K562 (cell line): ENCODE data around the gene CERS1.
A peak's percentile ranks its signal among the peaks of the same experiment; 100 is the strongest.

Source experiments
- ELF2 ChIP-seq: fragments of 250-450 bp; sonication (Bioruptor Pico); IDR thresholded peaks from 2 replicates; pipeline ENCODE4 v1.5.0; 2021; ENCODE audit warnings: mild to moderate bottlenecking
- FIP1L1 ChIP-seq: fragments of 200-400 bp; formaldehyde crosslinking; IDR thresholded peaks from 2 replicates; pipeline ENCODE4 v1.6.1; 2018; ENCODE audit warnings: mild to moderate bottlenecking, low read depth, low read length; ENCODE audit not compliant: poor library complexity, severe bottlenecking
- HDAC6 ChIP-seq: IDR thresholded peaks from 2 replicates; pipeline ENCODE4 v1.6.1; 2012; ENCODE audit warnings: low read depth, mild to moderate bottlenecking, control low read depth, inconsistent platforms, low read length, moderate library complexity
- MAFG ChIP-seq: fragments of 450-650 bp; conservative IDR thresholded peaks from 2 replicates; pipeline ENCODE4 v1.6.1; 2016; ENCODE audit warnings: missing genetic modification characterization, missing compliant biosample characterization
- MAFK ChIP-seq: IDR thresholded peaks from 2 replicates; pipeline ENCODE4 v1.6.1; 2011; ENCODE audit warnings: low read length, improper control_type of control experiment
- POLR3A ChIP-seq: IDR thresholded peaks from 2 replicates; pipeline ENCODE4 v1.6.1; 2011; ENCODE audit warnings: borderline replicate concordance, mild to moderate bottlenecking, moderate library complexity; ENCODE audit not compliant: insufficient read length, insufficient read depth; ENCODE audit errors: extremely low read depth
- RFX5 ChIP-seq: IDR thresholded peaks from 2 replicates; pipeline ENCODE4 v1.6.1; 2011; ENCODE audit warnings: low read depth, mild to moderate bottlenecking, improper control_type of control experiment, low read length
- TF ChIP-seq, protein P1 (sequence below): sonication (generic); formaldehyde crosslinking; IDR thresholded peaks from 2 replicates; pipeline ENCODE4 v1.8.0; 2022; ENCODE audit warnings: missing genetic modification reagents, mild to moderate bottlenecking, borderline replicate concordance
- TF ChIP-seq, protein P2 (sequence below): fragments of 250-450 bp; sonication (Bioruptor Pico); IDR thresholded peaks from 2 replicates; pipeline ENCODE4 v1.8.0; 2021; ENCODE audit warnings: borderline replicate concordance, mild to moderate bottlenecking, moderate library complexity; ENCODE audit not compliant: poor library complexity, severe bottlenecking
- TF ChIP-seq, protein P3 (sequence below), 2 experiments: fragments of 450-650 bp; IDR thresholded peaks; 2 replicates each; pipeline ENCODE4 v1.6.1; 2018; ENCODE audit warnings: mild to moderate bottlenecking in 2 of 2, low read depth in 1 of 2; ENCODE audit not compliant: partially characterized antibody in 2 of 2
- TF ChIP-seq, protein P4 (sequence below): IDR thresholded peaks from 2 replicates; pipeline ENCODE4 v1.6.1; 2012; ENCODE audit warnings: low read depth, low read length, improper control_type of control experiment, borderline replicate concordance

DNA sequence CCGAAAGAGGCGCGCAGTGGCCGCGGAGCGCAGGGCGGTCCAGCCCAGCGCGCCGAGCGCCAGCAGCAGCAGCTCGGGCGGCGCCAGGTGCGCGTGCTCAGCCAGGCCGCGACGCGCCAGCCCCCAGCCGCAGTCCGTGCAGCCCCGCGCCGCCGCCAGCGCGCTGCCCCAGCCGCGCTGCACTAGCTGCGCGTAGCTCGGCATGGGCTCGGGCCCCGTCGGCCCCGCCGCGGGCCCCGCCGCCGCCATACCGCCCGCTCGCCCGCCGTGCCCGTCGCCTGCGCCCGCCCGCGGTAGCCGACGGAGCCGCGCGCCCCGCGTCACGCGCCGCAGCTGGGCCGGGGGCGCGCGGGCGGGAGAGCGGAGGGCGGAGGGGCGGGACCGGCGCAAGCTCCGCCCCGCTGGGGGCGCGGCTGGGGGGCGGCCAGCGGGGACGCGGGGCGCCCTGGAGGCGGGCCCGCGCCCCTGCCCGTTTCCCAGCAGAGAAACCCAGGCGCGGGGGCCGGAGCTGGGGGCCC lies at the start of gene CERS1:
- TF ChIP-seq MAFG (tag) = no peak
- TF ChIP-seq, protein P1, sequence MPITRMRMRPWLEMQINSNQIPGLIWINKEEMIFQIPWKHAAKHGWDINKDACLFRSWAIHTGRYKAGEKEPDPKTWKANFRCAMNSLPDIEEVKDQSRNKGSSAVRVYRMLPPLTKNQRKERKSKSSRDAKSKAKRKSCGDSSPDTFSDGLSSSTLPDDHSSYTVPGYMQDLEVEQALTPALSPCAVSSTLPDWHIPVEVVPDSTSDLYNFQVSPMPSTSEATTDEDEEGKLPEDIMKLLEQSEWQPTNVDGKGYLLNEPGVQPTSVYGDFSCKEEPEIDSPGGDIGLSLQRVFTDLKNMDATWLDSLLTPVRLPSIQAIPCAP (CRISPR knock-in tag) = no peak
- TF ChIP-seq ELF2 = no peak
- TF ChIP-seq, protein P2, sequence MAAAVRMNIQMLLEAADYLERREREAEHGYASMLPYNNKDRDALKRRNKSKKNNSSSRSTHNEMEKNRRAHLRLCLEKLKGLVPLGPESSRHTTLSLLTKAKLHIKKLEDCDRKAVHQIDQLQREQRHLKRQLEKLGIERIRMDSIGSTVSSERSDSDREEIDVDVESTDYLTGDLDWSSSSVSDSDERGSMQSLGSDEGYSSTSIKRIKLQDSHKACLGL (CRISPR knock-in tag) = no peak
- TF ChIP-seq MAFK = no peak
- TF ChIP-seq, protein P3, sequence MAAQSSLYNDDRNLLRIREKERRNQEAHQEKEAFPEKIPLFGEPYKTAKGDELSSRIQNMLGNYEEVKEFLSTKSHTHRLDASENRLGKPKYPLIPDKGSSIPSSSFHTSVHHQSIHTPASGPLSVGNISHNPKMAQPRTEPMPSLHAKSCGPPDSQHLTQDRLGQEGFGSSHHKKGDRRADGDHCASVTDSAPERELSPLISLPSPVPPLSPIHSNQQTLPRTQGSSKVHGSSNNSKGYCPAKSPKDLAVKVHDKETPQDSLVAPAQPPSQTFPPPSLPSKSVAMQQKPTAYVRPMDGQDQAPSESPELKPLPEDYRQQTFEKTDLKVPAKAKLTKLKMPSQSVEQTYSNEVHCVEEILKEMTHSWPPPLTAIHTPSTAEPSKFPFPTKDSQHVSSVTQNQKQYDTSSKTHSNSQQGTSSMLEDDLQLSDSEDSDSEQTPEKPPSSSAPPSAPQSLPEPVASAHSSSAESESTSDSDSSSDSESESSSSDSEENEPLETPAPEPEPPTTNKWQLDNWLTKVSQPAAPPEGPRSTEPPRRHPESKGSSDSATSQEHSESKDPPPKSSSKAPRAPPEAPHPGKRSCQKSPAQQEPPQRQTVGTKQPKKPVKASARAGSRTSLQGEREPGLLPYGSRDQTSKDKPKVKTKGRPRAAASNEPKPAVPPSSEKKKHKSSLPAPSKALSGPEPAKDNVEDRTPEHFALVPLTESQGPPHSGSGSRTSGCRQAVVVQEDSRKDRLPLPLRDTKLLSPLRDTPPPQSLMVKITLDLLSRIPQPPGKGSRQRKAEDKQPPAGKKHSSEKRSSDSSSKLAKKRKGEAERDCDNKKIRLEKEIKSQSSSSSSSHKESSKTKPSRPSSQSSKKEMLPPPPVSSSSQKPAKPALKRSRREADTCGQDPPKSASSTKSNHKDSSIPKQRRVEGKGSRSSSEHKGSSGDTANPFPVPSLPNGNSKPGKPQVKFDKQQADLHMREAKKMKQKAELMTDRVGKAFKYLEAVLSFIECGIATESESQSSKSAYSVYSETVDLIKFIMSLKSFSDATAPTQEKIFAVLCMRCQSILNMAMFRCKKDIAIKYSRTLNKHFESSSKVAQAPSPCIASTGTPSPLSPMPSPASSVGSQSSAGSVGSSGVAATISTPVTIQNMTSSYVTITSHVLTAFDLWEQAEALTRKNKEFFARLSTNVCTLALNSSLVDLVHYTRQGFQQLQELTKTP (IDR thresholded peaks at IDR 0.05; ENCODE audit: low read depth in 1 of 2, partially characterized antibody in 2 of 2) = no peak
- TF ChIP-seq HDAC6 = peak; percentile 63; the same call in 1 of the 2 replicates
- no peak for TF ChIP-seq POLR3A
- TF ChIP-seq RFX5 = no peak
- TF ChIP-seq, protein P4, sequence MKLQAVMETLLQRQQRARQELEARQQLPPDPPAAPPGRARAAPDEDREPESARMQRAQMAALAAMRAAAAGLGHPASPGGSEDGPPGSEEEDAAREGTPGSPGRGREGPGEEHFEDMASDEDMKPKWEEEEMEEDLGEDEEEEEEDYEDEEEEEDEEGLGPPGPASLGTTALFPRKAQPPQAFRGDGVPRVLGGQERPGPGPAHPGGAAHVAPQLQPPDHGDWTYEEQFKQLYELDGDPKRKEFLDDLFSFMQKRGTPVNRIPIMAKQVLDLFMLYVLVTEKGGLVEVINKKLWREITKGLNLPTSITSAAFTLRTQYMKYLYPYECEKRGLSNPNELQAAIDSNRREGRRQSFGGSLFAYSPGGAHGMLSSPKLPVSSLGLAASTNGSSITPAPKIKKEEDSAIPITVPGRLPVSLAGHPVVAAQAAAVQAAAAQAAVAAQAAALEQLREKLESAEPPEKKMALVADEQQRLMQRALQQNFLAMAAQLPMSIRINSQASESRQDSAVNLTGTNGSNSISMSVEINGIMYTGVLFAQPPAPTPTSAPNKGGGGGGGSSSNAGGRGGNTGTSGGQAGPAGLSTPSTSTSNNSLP = no peak
- TF ChIP-seq FIP1L1 = no peak
